Thoracic aorta (tissue), 2 donors: ENCODE measurements around the gene PRKRA. TPM values are rescaled to one million over a fixed set of nuclear protein-coding genes. Genes with fewer than 3 reads are reported as not detected.
A peak's percentile ranks its signal among the peaks of the same experiment; 100 is the strongest.

Source experiments
- ATAC-seq: fragments of 150-250 bp; one replicate; pipeline ENCODE4 v1.8.0; 2017; ENCODE audit warnings: low read depth; ENCODE audit not compliant: insufficient number of reproducible peaks, low FRiP score
- DNase-seq: peaks from one replicate; pipeline ENCODE4 v3.0.0-alpha.2; 2020; ENCODE audit warnings: low spot score
- H3K27ac ChIP-seq, 2 donors: fragments of 200-600 bp; sonication (generic); 1 replicate in 1 of 2; 2 replicates in 1 of 2; pipeline ENCODE4 v1.5.1; 2016; ENCODE audit warnings: mild to moderate bottlenecking in 2 of 2, moderate library complexity in 2 of 2
- H3K27me3 ChIP-seq: fragments of 200-600 bp; sonication (generic); replicated peaks from 2 replicates; pipeline ENCODE4 v1.6.0; 2016; ENCODE audit warnings: mild to moderate bottlenecking; ENCODE audit not compliant: insufficient read depth
- H3K36me3 ChIP-seq: fragments of 200-600 bp; sonication (generic); one replicate; pipeline ENCODE4 v1.5.1; 2016
- H3K4me1 ChIP-seq, 2 donors: fragments of 200-600 bp; sonication (generic); 1 replicate in 1 of 2; 2 replicates in 1 of 2; pipeline versions ENCODE4 v1.5.1 to v1.6.0; 2016; ENCODE audit warnings: low read depth in 2 of 2, mild to moderate bottlenecking in 1 of 2; ENCODE audit not compliant: control insufficient read depth in 1 of 2
- H3K4me3 ChIP-seq: fragments of 200-600 bp; sonication (generic); 2 replicates; pipeline ENCODE4 v1.5.1; 2016; ENCODE audit warnings: mild to moderate bottlenecking
- H3K9me3 ChIP-seq: fragments of 200-600 bp; sonication (generic); 2 replicates; pipeline ENCODE4 v1.5.1; 2016
- CTCF ChIP-seq: fragments of 200-600 bp; sonication (generic); IDR thresholded peaks from one replicate; pipeline ENCODE4 v1.5.1; 2019; ENCODE audit warnings: antibody characterized with exemption
- total RNA-seq, 2 donors: library from RNA; depleted of rRNA; stranded (reverse); fragments of >200 nt; gene quantifications; one replicate each; pipeline versions ENCODE4 v1.1.0 to v1.2.3, GENCODE V29; 2016

Gene PRKRA
- total RNA-seq, 2 donors from 2014 or later = 61.3 to 71.5 TPM

DNA sequence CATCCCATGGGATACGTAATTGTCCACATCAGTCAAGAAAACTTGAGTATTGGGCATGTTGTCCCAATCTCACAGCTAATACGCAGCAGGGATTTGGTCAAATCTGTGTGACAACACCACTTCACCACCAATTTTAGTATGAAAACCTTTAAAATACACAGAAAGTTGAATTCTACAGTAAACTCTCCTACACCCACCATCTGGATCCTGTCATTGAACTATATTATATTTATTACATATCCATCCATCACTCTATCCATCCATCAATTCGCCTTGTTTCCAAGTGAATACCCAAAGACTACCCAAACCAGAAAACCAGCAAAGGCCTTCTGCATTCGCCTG lies 28.3 kb upstream of the PRKRA start:
- H3K36me3 ChIP-seq = no peaks in the 10 kb centered on the region
- peak overlapping the region; percentile 83 for H3K4me3 ChIP-seq
- no peak for TF ChIP-seq CTCF
- no peaks in the 10 kb centered on the region for H3K27me3 ChIP-seq
- H3K27ac ChIP-seq = peak overlapping the region; percentile 93 to 98
- DNase-seq (no peak), ATAC-seq (no peak)
- H3K4me1 ChIP-seq = peaks cover 41 to 58% of the 10 kb centered on the region in 2 donors
- H3K9me3 ChIP-seq = no peaks in the 10 kb centered on the region

- ATAC-seq (peak; percentile 60), DNase-seq (peak; percentile 41)
- Histone ChIP-seq H3K27me3 (no peaks in the 10 kb centered on the region), H3K27ac (peak within 1 kb of the TSS; percentile 93 to 98), H3K4me3 (peak within 1 kb of the TSS; percentile 83), H3K9me3 (no peaks in the 10 kb centered on the region), H3K4me1 (peaks cover 40 to 52% of the 10 kb centered on the region in 2 donors), H3K36me3 (no peaks in the 10 kb centered on the region)
- TF ChIP-seq CTCF = peak; percentile 38
Observed at GRCh38 chr2:178478439-178479274, 27.7 kb upstream of the PRKRA start, which contains the start of gene FKBP7. FKBP7 (minus strand) TSS chr2:178478600; CDS start chr2:178478499, 101 bp downstream.

DNA sequence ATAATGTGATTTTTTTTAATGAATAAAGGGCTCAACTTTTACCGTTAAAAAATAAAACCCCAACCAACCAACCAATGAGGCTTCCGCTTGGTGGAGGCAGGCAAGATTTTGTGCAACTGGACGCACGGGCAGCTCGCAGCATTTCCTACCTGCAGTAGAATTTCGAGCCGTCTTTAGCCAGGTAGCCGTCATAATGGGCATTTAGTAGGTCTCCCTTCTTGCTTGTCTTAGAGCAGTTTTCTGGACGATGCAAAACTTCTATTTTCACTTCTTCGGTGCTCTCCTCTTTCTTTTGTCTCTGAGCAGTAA lies 27.1 kb upstream of the PRKRA start:
- Histone ChIP-seq H3K4me3 (peak overlapping the region; percentile 83), H3K27ac (peak overlapping the region; percentile 93 to 98), H3K27me3 (no peaks in the 10 kb centered on the region), H3K36me3 (no peaks in the 10 kb centered on the region), H3K4me1 (peaks cover 35 to 47% of the 10 kb centered on the region in 2 donors), H3K9me3 (no peaks in the 10 kb centered on the region)
- no peak for DNase-seq
- no peak for ATAC-seq
- TF ChIP-seq CTCF = no peak

DNA sequence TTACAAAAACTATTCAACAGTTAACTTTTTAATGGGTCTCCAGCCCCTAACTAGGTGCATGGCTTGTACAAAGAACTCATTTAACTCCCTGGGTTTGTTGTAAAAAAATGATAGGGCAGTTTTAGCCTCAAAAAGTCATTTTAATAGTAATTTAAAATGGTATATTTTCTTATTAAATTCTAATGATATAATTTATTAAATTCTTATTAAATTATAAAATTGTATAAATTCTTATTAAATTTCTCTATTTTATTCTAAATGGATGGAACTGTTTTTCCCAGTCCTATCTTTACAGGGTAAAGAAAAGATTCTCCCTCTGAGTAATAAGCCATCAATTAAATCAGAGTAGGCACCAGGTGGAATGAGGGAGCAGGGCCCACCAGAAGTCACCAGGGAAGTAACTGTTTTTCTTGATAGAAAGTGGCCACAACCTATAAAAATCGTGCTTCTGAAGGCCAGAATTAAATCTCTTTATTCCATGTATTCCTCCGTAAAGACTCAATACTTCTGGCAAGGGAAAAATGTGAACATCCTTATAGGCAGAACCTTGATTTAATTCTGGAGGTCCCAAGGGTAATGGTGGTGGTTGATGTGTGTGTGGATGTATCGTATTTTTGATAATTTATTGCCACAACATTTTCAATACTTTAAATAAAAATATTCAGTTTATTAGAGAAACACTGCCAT lies 26.6 kb upstream of the PRKRA start:
- no peaks in the 10 kb centered on the region for H3K27me3 ChIP-seq
- ATAC-seq (no peak), DNase-seq (no peak)
- H3K36me3 ChIP-seq = no peaks in the 10 kb centered on the region
- peak overlapping the region; percentile 93 to 98 for H3K27ac ChIP-seq
- H3K4me1 ChIP-seq = peaks cover 30 to 42% of the 10 kb centered on the region in 2 donors
- TF ChIP-seq CTCF = no peak
- H3K4me3 ChIP-seq = peak overlapping the region; percentile 83
- no peaks in the 10 kb centered on the region for H3K9me3 ChIP-seq

GRCh38 chr2:178476477-178476876 lies 25.5 kb upstream of the PRKRA start:
- H3K4me1 ChIP-seq = peaks cover 19 to 31% of the 10 kb centered on the region in 2 donors
- no peaks in the 10 kb centered on the region for H3K9me3 ChIP-seq
- H3K36me3 ChIP-seq = no peaks in the 10 kb centered on the region
- no peak overlapping the region for H3K4me3 ChIP-seq
- TF ChIP-seq CTCF = no peak
- DNase-seq = no peak
- H3K27ac ChIP-seq = no peak overlapping the region
- H3K27me3 ChIP-seq = no peaks in the 10 kb centered on the region
- no peak for ATAC-seq
